SK-N-SH (cell line): ENCODE results near the gene KLF2.

Experiments
- TF ChIP-seq, protein P1 (sequence below): fragments of 200-600 bp; sonication (generic); IDR thresholded peaks from 2 replicates; pipeline ENCODE4 v1.6.1; 2017; ENCODE audit warnings: antibody characterized with exemption, mild to moderate bottlenecking, moderate library complexity
- TF ChIP-seq, protein P2 (sequence below): IDR thresholded peaks from 2 replicates; pipeline ENCODE4 v1.6.1; 2012; ENCODE audit warnings: mild to moderate bottlenecking, low read depth, low read length, moderate library complexity

DNA sequence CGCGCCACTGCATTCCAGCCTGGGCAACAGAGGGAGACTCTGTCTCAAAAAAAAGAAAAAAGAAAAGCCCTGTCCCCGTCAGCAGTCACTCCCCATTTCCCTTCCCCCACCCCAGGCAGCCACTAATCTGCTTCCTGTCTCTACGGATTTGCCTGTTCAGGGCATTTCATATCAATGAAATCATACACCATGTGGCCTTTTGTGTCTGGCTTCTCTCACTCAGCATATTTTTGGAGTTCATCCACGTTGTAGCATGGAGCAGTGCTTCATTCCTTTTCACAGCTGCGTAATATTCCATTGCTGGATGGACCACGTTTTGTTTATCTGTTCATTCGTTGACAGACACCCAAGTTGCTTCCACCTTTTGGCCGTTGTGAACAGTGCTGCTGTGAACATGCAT is 36.1 kb upstream of the KLF2 start:
- TF ChIP-seq, protein P1, sequence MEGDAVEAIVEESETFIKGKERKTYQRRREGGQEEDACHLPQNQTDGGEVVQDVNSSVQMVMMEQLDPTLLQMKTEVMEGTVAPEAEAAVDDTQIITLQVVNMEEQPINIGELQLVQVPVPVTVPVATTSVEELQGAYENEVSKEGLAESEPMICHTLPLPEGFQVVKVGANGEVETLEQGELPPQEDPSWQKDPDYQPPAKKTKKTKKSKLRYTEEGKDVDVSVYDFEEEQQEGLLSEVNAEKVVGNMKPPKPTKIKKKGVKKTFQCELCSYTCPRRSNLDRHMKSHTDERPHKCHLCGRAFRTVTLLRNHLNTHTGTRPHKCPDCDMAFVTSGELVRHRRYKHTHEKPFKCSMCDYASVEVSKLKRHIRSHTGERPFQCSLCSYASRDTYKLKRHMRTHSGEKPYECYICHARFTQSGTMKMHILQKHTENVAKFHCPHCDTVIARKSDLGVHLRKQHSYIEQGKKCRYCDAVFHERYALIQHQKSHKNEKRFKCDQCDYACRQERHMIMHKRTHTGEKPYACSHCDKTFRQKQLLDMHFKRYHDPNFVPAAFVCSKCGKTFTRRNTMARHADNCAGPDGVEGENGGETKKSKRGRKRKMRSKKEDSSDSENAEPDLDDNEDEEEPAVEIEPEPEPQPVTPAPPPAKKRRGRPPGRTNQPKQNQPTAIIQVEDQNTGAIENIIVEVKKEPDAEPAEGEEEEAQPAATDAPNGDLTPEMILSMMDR, result no peak
- TF ChIP-seq, protein P2, sequence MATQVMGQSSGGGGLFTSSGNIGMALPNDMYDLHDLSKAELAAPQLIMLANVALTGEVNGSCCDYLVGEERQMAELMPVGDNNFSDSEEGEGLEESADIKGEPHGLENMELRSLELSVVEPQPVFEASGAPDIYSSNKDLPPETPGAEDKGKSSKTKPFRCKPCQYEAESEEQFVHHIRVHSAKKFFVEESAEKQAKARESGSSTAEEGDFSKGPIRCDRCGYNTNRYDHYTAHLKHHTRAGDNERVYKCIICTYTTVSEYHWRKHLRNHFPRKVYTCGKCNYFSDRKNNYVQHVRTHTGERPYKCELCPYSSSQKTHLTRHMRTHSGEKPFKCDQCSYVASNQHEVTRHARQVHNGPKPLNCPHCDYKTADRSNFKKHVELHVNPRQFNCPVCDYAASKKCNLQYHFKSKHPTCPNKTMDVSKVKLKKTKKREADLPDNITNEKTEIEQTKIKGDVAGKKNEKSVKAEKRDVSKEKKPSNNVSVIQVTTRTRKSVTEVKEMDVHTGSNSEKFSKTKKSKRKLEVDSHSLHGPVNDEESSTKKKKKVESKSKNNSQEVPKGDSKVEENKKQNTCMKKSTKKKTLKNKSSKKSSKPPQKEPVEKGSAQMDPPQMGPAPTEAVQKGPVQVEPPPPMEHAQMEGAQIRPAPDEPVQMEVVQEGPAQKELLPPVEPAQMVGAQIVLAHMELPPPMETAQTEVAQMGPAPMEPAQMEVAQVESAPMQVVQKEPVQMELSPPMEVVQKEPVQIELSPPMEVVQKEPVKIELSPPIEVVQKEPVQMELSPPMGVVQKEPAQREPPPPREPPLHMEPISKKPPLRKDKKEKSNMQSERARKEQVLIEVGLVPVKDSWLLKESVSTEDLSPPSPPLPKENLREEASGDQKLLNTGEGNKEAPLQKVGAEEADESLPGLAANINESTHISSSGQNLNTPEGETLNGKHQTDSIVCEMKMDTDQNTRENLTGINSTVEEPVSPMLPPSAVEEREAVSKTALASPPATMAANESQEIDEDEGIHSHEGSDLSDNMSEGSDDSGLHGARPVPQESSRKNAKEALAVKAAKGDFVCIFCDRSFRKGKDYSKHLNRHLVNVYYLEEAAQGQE, result no peak
